Upper lobe of left lung (tissue), 4 donors: ENCODE results near the gene CACNA2D4.

ENCODE experiments used
- CTCF ChIP-seq, 6 experiments: fragments of 450-650 bp in 4 of 6; fragments of 200-600 bp in 2 of 6; sonication (generic) in 2 of 6; IDR thresholded peaks; one replicate each; pipeline ENCODE4 v1.5.1; 2016 to 2019; ENCODE audit warnings: antibody characterized with exemption in 6 of 6
- POLR2A ChIP-seq, 4 donors: fragments of 450-650 bp; IDR thresholded peaks; one replicate each; pipeline ENCODE4 v1.5.1; 2016 to 2017; ENCODE audit warnings: antibody characterized with exemption in 4 of 4, mild to moderate bottlenecking in 2 of 4

- TF ChIP-seq POLR2A (IDR thresholded peaks at IDR 0.05): no peak
- TF ChIP-seq CTCF (IDR thresholded peaks at IDR 0.05): no peak
Measured at GRCh38 chr12:1876086-1876485, 42.4 kb downstream of the CACNA2D4 start.
